ENCODE data around the gene BTBD9. TPM values are rescaled to one million over a fixed set of nuclear protein-coding genes. Genes with fewer than 3 reads are reported as not detected.

BTBD9 gene
- total RNA-seq, 1 experiment from 2014 or later, result 4.7 TPM

GRCh38 chr6:38176797-38177751 is 462.7 kb downstream of the BTBD9 start:
- H3K79me2 ChIP-seq (ENCODE audit: low read length), result no peaks in the 10 kb centered on the region
- no peak overlapping the region for H3K9ac ChIP-seq (ENCODE audit: low read length)
- no peaks in the 10 kb centered on the region for H3K36me3 ChIP-seq (ENCODE audit: insufficient read depth, low read length)
- H3K27me3 ChIP-seq (ENCODE audit: low read length), result no peaks in the 10 kb centered on the region
- no peak overlapping the region for H3K4me3 ChIP-seq (ENCODE audit: low read length)
- no peaks in the 10 kb centered on the region for H4K20me1 ChIP-seq (ENCODE audit: insufficient read depth, low read depth, low read length)
- no peaks in the 10 kb centered on the region for H3K9me2 ChIP-seq (replicated peaks; ENCODE audit: insufficient read depth, low read length)
- H3K4me1 ChIP-seq (ENCODE audit: low read length), result no peaks in the 10 kb centered on the region
- no peaks in the 10 kb centered on the region for H3K9me3 ChIP-seq (ENCODE audit: low read length)
- DNase-seq, result no peak
- H2AFZ ChIP-seq (ENCODE audit: low read length), result no peak overlapping the region
- no peak overlapping the region for H3K27ac ChIP-seq (ENCODE audit: low read length)
- H3K4me2 ChIP-seq (ENCODE audit: low read depth, low read length, poor library complexity, severe bottlenecking), result no peak overlapping the region

GRCh38 chr6:38175786-38176185 is 463.9 kb downstream of the BTBD9 start:
- no peak overlapping the region for H3K4me2 ChIP-seq (ENCODE audit: low read depth, low read length, poor library complexity, severe bottlenecking)
- no peaks in the 10 kb centered on the region for H3K9me2 ChIP-seq (replicated peaks; ENCODE audit: insufficient read depth, low read length)
- H3K9me3 ChIP-seq (ENCODE audit: low read length), result no peaks in the 10 kb centered on the region
- no peak overlapping the region for H2AFZ ChIP-seq (ENCODE audit: low read length)
- no peaks in the 10 kb centered on the region for H4K20me1 ChIP-seq (ENCODE audit: insufficient read depth, low read depth, low read length)
- H3K27ac ChIP-seq (ENCODE audit: low read length), result no peak overlapping the region
- no peaks in the 10 kb centered on the region for H3K79me2 ChIP-seq (ENCODE audit: low read length)
- DNase-seq, result no peak
- no peak overlapping the region for H3K9ac ChIP-seq (ENCODE audit: low read length)
- H3K27me3 ChIP-seq (ENCODE audit: low read length), result no peaks in the 10 kb centered on the region
- H3K36me3 ChIP-seq (ENCODE audit: insufficient read depth, low read length), result no peaks in the 10 kb centered on the region
- no peaks in the 10 kb centered on the region for H3K4me1 ChIP-seq (ENCODE audit: low read length)
- H3K4me3 ChIP-seq (ENCODE audit: low read length), result no peak overlapping the region

- no peaks in the 10 kb centered on the region for H4K20me1 ChIP-seq (ENCODE audit: insufficient read depth, low read depth, low read length)
- no peaks in the 10 kb centered on the region for H3K9me2 ChIP-seq (replicated peaks; ENCODE audit: insufficient read depth, low read length)
- H3K79me2 ChIP-seq (ENCODE audit: low read length), result no peaks in the 10 kb centered on the region
- no peak for DNase-seq
- H3K27ac ChIP-seq (ENCODE audit: low read length), result no peak overlapping the region
- no peaks in the 10 kb centered on the region for H3K27me3 ChIP-seq (ENCODE audit: low read length)
- H3K9me3 ChIP-seq (ENCODE audit: low read length), result no peaks in the 10 kb centered on the region
- H3K4me2 ChIP-seq (ENCODE audit: low read depth, low read length, poor library complexity, severe bottlenecking), result no peak overlapping the region
- H3K4me1 ChIP-seq (ENCODE audit: low read length), result no peaks in the 10 kb centered on the region
- no peaks in the 10 kb centered on the region for H3K36me3 ChIP-seq (ENCODE audit: insufficient read depth, low read length)
- no peak overlapping the region for H2AFZ ChIP-seq (ENCODE audit: low read length)
- no peak overlapping the region for H3K4me3 ChIP-seq (ENCODE audit: low read length)
- H3K9ac ChIP-seq (ENCODE audit: low read length), result no peak overlapping the region
Measured at GRCh38 chr6:38174806-38175495, 464.8 kb downstream of the BTBD9 start.

GRCh38 chr6:38174315-38174714 is 465.4 kb downstream of the BTBD9 start:
- Histone ChIP-seq H3K36me3 (ENCODE audit: insufficient read depth, low read length) (no peaks in the 10 kb centered on the region), H3K9me3 (ENCODE audit: low read length) (no peaks in the 10 kb centered on the region), H3K79me2 (ENCODE audit: low read length) (no peaks in the 10 kb centered on the region), H3K4me1 (ENCODE audit: low read length) (no peaks in the 10 kb centered on the region), H3K27ac (ENCODE audit: low read length) (no peak overlapping the region), H3K4me3 (ENCODE audit: low read length) (no peak overlapping the region), H4K20me1 (ENCODE audit: insufficient read depth, low read depth, low read length) (no peaks in the 10 kb centered on the region), H3K9ac (ENCODE audit: low read length) (no peak overlapping the region), H3K27me3 (ENCODE audit: low read length) (no peaks in the 10 kb centered on the region), H3K9me2 (replicated peaks; ENCODE audit: insufficient read depth, low read length) (no peaks in the 10 kb centered on the region), H3K4me2 (ENCODE audit: low read depth, low read length, poor library complexity, severe bottlenecking) (no peak overlapping the region), H2AFZ (ENCODE audit: low read length) (no peak overlapping the region)
- no peak for DNase-seq

- Histone ChIP-seq H3K9me3 (ENCODE audit: low read length) (no peaks in the 10 kb centered on the region), H2AFZ (ENCODE audit: low read length) (no peak overlapping the region), H3K79me2 (ENCODE audit: low read length) (no peaks in the 10 kb centered on the region), H3K9ac (ENCODE audit: low read length) (no peak overlapping the region), H4K20me1 (ENCODE audit: insufficient read depth, low read depth, low read length) (no peaks in the 10 kb centered on the region), H3K4me1 (ENCODE audit: low read length) (no peaks in the 10 kb centered on the region), H3K4me3 (ENCODE audit: low read length) (no peak overlapping the region), H3K27ac (ENCODE audit: low read length) (no peak overlapping the region), H3K36me3 (ENCODE audit: insufficient read depth, low read length) (no peaks in the 10 kb centered on the region), H3K27me3 (ENCODE audit: low read length) (no peaks in the 10 kb centered on the region), H3K9me2 (replicated peaks; ENCODE audit: insufficient read depth, low read length) (no peaks in the 10 kb centered on the region), H3K4me2 (ENCODE audit: low read depth, low read length, poor library complexity, severe bottlenecking) (no peak overlapping the region)
- DNase-seq, result no peak
Measured at GRCh38 chr6:38173909-38174308, 465.8 kb downstream of the BTBD9 start.

GRCh38 chr6:38172739-38173410 is 466.9 kb downstream of the BTBD9 start:
- H3K79me2 ChIP-seq (ENCODE audit: low read length), result no peaks in the 10 kb centered on the region
- H3K27me3 ChIP-seq (ENCODE audit: low read length), result no peaks in the 10 kb centered on the region
- DNase-seq, result no peak
- no peak overlapping the region for H3K27ac ChIP-seq (ENCODE audit: low read length)
- no peaks in the 10 kb centered on the region for H3K9me2 ChIP-seq (replicated peaks; ENCODE audit: insufficient read depth, low read length)
- no peak overlapping the region for H3K4me3 ChIP-seq (ENCODE audit: low read length)
- H4K20me1 ChIP-seq (ENCODE audit: insufficient read depth, low read depth, low read length), result no peaks in the 10 kb centered on the region
- H3K4me2 ChIP-seq (ENCODE audit: low read depth, low read length, poor library complexity, severe bottlenecking), result no peak overlapping the region
- H2AFZ ChIP-seq (ENCODE audit: low read length), result no peak overlapping the region
- H3K9ac ChIP-seq (ENCODE audit: low read length), result no peak overlapping the region
- H3K36me3 ChIP-seq (ENCODE audit: insufficient read depth, low read length), result no peaks in the 10 kb centered on the region
- H3K9me3 ChIP-seq (ENCODE audit: low read length), result no peaks in the 10 kb centered on the region
- no peaks in the 10 kb centered on the region for H3K4me1 ChIP-seq (ENCODE audit: low read length)

- Histone ChIP-seq H2AFZ (ENCODE audit: low read length) (no peak overlapping the region), H3K27ac (ENCODE audit: low read length) (no peak overlapping the region), H3K9me2 (replicated peaks; ENCODE audit: insufficient read depth, low read length) (no peaks in the 10 kb centered on the region), H3K9me3 (ENCODE audit: low read length) (no peaks in the 10 kb centered on the region), H3K36me3 (ENCODE audit: insufficient read depth, low read length) (no peaks in the 10 kb centered on the region), H3K79me2 (ENCODE audit: low read length) (no peaks in the 10 kb centered on the region), H3K4me1 (ENCODE audit: low read length) (no peaks in the 10 kb centered on the region), H3K9ac (ENCODE audit: low read length) (no peak overlapping the region), H3K4me3 (ENCODE audit: low read length) (no peak overlapping the region), H3K27me3 (ENCODE audit: low read length) (no peaks in the 10 kb centered on the region), H4K20me1 (ENCODE audit: insufficient read depth, low read depth, low read length) (no peaks in the 10 kb centered on the region), H3K4me2 (ENCODE audit: low read depth, low read length, poor library complexity, severe bottlenecking) (no peak overlapping the region)
- DNase-seq, result no peak
Measured at GRCh38 chr6:38171997-38172738, 467.6 kb downstream of the BTBD9 start.

Measured in Karpas-422 (cell line).